Stimulated activated CD8-positive, alpha-beta memory T cell treated with anti-CD3 and anti-CD28 coated beads, Interleukin-12 subunit alpha, Interleukin-12 subunit beta, amount 100 ng/mL, for 1 hour (primary cell): ENCODE measurements around the gene KLHL35.

Experiments
- DNase-seq: peaks from one replicate; pipeline ENCODE4 v3.0.0-alpha.2; 2020; ENCODE audit warnings: low read depth

The KLHL35 gene

DNA sequence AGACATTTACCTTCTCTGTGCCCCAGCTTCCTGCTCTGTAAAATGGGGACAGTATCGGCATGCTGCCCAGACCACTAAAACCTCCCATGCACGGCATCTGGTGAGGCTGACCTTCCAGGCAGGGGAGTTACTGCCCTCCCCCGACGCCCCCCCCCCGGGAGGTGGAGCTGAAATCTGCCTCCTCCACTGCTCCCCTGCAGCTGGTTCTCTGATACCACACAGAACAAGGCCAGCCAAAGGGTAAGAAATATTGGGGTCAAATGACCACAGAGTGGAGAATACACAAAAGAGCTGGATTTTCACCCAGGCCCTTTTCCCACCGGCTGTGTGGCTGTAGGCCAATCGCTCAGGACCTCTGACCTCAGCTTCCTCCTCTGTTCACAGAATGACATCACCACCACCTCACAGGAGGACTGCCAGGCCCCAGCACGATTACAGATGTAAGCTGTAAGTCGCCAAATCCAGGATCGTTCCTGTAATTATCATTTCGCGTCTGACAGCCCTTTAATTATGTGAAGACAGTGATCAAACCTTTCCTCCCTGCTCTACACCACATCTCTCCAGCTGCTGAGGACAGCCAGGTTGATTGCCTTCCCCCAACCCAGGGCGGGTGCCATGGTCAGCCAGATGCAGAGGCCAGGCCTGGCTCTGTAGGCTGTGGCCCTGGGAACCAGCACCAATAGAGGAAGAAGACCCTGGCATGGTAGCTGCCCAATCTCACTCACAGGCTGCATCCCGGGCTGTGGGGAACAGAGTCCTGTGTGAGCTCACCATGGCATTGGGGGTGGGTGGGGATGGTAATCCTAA is 35.7 kb upstream of the KLHL35 start:
- DNase-seq = no peak

GRCh38 chr11:75467881-75468280 is 34.9 kb upstream of the KLHL35 start:
- no peak for DNase-seq

- no peak for DNase-seq
These were observed 34.3 kb upstream of the KLHL35 start for GRCh38 chr11:75467311-75467710.

DNA sequence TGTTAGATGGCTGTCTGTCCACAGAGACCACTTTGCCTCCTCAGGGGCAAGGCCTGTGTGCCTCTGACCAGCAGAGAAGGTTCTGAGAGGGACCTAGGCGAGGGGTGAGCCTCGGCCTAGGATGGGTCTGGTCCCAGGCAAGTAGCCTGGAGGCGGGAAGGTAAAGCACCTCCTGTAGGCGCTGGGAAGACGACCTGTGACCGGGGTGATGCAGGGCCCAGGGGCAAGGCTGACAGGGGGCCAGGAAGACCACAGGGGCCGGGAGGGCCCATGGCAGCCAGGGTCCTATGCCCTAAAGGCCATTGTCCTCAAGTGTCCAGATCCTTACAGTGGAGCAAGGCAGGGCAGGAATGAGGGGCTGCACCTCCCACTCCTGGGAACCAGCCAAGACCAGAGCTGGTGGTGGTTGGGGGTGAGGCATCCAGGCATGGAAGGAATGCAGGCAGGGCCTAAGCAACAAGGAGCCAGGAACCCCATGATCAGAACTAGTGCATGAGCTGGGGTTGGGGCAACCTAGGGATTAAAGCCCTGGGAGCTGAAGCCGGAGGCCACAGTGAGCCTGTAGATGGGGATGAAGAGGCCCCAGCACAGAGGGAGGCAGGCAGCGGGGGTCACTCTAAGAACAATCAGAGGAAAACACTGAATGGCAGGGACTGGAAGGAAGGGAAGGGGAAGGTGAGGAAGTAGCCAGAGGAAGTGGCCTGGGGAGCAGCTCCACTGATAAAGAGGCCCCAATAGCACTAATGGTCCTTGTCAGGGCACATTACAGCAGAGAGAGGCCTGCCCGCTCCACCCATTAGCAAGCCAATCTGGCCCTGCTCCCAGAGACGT is 32.9 kb upstream of the KLHL35 start:
- DNase-seq = no peak

- no peak for DNase-seq
These were observed 30.2 kb upstream of the KLHL35 start for GRCh38 chr11:75463106-75463774.

GRCh38 chr11:75462117-75462653 is 29.2 kb upstream of the KLHL35 start:
- DNase-seq = no peak

GRCh38 chr11:75461151-75461550 is 28.1 kb upstream of the KLHL35 start:
- no peak for DNase-seq

DNA sequence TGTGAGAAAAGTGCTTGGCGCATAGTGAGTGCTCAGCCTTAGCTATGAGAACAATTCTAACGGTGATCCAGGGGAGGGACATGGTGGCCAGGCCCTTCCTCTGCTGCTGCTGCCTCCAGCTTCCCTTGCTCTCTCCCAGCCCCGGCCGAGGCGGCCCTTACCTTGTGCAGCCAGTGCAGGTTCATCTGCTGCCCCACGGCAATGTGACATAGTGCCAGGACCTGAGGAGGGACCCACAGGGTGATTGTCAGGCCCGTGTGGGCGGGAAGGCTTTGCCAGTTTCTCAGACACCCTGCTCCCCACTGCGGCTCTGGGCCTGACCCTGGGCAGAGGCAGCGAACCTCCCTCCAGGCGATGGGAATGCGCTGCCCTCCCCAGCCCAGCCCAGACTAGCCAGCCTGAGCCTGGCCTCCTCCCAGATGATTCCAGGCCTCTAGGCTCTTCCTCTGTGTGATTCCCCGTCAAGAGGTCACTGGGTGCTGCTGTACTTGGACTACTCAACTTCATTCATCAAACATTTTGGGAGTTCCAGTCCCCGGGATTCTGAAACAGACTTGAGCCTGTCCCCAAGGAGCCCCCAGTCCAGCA is 23.7 kb upstream of the KLHL35 start:
- no peak for DNase-seq

GRCh38 chr11:75454987-75455386 is 22.0 kb upstream of the KLHL35 start:
- DNase-seq = no peak

- no peak for DNase-seq
These were observed 21.1 kb upstream of the KLHL35 start for GRCh38 chr11:75453916-75454655.

DNA sequence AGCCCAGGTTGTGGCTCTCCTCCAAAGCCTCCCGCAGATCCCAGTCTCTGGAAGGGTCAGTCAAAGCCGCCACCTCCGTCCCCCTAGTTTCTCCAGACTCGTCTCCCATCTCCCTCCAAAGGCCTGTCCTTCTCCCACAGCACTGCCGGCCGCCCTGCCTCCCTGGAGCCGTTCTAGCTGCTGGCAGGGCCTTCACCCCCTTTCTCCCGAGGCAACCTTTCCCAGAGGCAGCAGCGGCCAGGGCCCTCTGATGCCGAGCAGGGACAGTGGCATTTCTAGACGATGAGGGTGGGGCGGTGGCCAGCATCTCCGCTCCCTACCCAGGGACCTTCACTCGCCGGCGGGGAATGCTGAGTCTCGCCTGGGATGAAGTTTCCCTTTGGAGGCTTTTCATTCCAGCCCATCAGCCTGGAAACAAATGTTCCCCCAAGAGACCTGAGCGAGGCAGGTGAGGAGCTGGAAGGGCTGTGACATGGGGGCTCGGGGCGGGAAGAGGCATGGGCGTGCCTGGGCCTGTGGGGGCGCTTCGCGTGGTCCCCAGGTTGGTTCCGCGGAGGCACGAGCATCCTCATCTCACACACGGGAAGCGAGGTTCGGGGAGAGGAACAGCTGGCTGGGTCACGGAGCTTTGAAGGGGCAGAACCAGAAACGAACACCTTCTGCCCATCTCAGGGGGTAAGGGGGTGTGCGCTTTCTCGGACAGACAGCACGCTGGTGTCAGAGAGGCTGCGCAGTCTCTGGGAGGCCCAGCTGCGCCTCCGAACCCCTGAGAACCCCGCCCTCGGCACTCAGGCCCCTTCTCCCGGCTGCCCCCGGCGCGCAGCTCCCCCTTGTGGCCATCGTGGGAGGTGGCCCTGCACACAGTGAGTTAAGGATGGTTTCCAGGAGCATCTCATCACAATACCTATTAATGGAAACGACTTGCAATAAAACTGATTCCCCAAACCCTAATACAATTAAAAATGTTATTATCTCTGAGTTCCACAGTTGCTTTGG is 18.1 kb upstream of the KLHL35 start:
- DNase-seq = no peak

- no peak for DNase-seq
These were observed 17.2 kb upstream of the KLHL35 start for GRCh38 chr11:75450236-75450635.

DNA sequence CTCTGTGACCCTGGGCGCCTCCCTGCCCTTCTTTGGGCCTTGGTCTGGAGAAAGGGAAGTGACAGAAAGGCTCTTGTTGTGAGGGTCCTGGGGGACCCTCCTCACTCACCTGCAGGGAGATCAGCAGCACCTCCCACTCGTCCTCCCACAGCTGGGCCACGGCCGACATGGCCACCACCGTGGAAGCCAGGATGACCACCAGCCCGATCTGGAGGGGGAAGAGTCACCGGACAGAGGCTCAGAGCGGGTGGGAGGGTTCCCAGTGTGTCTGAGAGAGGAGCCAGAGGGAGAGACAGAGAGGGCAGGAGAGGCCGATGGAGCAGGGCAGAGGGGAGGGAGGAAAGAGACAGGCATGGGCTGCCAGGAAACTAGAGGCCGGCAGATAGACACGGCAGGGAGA is 16.8 kb upstream of the KLHL35 start:
- no peak for DNase-seq

- DNase-seq = no peak
These were observed 16.3 kb upstream of the KLHL35 start for GRCh38 chr11:75449271-75449670.

DNA sequence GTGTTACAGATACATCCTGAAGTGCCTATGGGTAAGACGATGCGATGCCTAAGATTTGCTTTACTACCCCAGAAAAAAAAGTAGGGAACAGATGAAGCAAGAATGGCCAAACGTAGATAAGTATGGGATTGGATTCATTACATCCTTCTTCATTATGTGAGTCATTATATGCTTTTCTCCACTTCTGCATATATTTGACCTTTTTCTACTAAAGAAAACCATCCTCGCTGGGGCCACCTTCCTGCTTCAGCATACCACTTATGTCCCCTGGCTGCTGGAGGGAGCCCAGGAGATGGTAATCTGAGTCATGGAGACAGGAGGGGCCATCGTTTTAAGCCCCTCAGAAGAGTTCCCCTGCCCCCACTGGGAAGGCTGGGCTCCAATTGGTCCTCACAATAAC is 14.4 kb upstream of the KLHL35 start:
- no peak for DNase-seq

DNA sequence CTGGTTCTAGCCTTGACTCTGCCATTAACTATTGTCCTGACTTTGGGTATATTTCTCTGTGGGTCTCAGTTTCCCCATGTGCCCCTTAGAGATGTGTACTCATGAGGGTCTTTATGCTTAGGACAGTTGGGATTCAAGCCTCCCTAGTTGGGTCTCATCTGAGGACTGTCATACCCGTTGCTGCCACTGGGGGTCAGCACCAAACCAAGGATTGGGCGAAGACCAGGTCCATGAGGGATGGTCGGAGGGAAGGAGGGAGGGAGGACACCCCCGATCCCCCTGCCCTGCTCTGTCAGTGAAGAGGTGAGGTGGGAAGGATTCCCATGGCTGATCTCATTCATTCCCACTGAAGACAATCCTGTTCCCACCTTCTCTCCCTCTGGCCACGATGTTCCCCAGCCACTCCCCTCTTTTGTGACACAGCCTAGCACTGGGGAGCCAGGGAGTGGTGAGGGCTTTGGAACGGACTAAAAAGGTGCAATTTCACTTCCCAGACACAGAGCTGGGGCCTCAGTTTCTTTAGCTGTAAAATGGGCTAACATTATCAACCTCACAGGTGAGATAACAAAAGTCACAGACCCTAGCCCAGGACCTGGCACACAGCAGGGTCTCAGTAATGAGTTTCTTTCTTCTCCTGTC is 12.4 kb upstream of the KLHL35 start:
- DNase-seq = peak; percentile 58

- DNase-seq = no peak
These were observed 10.0 kb upstream of the KLHL35 start for GRCh38 chr11:75443043-75443442.

DNA sequence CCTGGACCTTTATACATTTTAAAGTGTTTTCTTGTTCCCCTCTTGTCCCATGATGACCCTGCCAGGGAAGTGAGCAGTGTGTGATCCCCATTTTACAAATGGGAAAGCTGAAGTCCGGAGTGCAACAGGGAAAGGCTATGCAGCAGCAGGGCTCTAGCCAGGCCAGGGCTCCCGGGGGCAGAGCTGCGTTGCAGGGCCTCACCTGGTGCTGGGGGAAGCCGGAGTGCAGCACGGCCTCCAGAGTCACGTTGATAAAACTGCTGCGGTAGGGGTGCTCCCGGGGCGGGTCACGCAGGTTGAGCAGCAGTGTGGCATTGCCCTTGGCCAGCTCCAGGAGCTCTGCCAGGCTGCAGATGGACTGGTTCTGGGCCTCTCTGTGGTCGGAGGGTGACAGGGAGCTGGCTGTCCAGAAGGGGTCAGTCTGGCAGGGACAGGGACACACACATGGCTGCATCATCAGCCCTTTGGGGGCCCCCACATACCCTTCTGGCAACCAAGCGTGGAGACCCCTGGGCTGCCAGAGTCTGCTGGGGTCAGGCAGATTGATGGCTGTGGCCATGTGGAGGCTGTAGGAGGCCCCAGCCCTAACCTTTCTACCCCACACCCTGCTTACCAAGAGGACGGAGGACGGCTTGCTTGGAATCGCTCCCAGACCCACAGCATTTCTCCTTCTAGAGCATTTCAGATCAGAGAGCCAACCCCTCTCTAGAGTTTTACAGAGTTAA is 9.3 kb upstream of the KLHL35 start:
- no peak for DNase-seq

DNA sequence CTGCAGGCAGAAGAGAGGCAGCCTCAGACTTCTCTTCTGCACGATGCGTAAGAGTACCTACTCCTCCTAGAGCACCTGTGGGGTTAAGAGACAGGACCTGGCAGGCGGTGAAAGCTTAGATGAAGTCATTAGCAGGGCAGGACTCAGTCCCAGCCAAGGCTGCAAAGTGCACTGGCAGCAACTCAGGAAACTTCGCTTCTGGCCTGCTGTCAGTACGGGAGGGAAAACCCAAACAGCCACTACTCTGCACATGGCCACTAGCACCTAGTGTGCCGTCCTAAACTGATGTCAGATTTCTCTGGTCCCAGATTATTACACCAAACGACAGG is 8.8 kb upstream of the KLHL35 start:
- no peak for DNase-seq
